LNCaP clone FGC (cell line): ENCODE measurements around the gene GALNS.
A peak's percentile ranks its signal among the peaks of the same experiment; 100 is the strongest.

ENCODE experiments used
- DNase-seq: peaks from one replicate; pipeline ENCODE4 v3.0.0-alpha.2; 2011; ENCODE audit warnings: low read depth
- H3K4me3 ChIP-seq: 2 replicates; pipeline ENCODE4 v1.5.1; 2011; ENCODE audit warnings: mild to moderate bottlenecking, low read depth, low read length, control low read depth
- TF ChIP-seq, protein P1 (sequence below): IDR thresholded peaks from 2 replicates; pipeline ENCODE4 v1.5.1; 2012; ENCODE audit warnings: mild to moderate bottlenecking; ENCODE audit not compliant: control insufficient read depth, insufficient read depth; ENCODE audit errors: extremely low read depth

GALNS gene, protein sequence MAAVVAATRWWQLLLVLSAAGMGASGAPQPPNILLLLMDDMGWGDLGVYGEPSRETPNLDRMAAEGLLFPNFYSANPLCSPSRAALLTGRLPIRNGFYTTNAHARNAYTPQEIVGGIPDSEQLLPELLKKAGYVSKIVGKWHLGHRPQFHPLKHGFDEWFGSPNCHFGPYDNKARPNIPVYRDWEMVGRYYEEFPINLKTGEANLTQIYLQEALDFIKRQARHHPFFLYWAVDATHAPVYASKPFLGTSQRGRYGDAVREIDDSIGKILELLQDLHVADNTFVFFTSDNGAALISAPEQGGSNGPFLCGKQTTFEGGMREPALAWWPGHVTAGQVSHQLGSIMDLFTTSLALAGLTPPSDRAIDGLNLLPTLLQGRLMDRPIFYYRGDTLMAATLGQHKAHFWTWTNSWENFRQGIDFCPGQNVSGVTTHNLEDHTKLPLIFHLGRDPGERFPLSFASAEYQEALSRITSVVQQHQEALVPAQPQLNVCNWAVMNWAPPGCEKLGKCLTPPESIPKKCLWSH

DNA sequence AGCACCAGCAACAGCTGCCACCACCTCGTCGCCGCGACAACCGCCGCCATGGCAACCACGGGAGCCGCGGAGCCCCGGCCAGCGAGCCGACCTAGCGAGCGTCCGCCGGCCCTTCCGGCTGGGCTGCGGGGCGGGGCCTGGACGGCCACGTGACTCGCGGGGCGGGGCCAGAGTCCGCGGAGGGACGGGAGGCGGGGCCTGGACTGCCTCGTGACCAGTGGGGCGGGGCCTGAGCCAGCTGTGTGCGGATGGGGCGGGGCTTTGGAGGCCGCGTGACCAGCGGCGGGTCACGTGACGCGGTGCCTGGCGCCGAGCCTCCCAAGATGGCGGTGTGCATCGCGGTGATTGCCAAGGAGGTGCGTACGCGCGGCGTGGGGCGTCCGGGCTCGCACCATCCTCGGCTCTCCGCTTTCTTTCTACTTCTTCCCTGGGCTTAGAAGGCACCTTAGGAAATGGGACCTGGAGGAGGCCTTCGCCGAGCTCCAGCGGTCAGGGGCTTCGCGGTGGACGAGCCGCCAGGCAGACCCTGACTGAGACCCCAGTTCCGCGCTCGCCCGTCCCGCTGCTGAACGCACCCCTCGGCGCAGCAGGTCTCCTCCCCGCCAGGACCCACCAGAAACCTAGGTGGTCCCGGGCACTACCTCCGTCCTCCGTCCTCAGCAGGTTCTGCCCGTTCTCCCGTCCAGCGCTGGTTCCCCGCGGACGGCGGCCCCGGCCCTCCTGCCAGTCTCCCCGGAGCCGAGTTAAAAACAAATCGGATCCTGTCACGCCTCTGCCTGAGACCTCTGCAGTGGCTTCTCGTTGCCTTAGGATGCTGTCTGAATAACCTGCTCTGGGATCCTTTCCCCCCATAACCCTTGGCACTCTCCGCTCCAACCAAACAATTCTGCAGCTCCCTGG, at the start of gene GALNS, which contains the start of gene TRAPPC2L:
GALNS (minus strand) TSS at position 120 of the 900 bp plus-strand sequence; CDS start at position 50, 70 bp downstream.
TRAPPC2L (plus strand) TSS at position 300 of the 900 bp plus-strand sequence; CDS start at position 324, 24 bp downstream.
- TF ChIP-seq, protein P1, sequence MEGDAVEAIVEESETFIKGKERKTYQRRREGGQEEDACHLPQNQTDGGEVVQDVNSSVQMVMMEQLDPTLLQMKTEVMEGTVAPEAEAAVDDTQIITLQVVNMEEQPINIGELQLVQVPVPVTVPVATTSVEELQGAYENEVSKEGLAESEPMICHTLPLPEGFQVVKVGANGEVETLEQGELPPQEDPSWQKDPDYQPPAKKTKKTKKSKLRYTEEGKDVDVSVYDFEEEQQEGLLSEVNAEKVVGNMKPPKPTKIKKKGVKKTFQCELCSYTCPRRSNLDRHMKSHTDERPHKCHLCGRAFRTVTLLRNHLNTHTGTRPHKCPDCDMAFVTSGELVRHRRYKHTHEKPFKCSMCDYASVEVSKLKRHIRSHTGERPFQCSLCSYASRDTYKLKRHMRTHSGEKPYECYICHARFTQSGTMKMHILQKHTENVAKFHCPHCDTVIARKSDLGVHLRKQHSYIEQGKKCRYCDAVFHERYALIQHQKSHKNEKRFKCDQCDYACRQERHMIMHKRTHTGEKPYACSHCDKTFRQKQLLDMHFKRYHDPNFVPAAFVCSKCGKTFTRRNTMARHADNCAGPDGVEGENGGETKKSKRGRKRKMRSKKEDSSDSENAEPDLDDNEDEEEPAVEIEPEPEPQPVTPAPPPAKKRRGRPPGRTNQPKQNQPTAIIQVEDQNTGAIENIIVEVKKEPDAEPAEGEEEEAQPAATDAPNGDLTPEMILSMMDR: no peak
- DNase-seq: peak; percentile 54
- H3K4me3 ChIP-seq: peak within 1 kb of the TSS; percentile 82

GRCh38 chr16:88906020-88906419, 49.3 kb upstream of the GALNS start:
- no peak overlapping the region for H3K4me3 ChIP-seq
- TF ChIP-seq, protein P1: no peak
- DNase-seq: no peak

DNA sequence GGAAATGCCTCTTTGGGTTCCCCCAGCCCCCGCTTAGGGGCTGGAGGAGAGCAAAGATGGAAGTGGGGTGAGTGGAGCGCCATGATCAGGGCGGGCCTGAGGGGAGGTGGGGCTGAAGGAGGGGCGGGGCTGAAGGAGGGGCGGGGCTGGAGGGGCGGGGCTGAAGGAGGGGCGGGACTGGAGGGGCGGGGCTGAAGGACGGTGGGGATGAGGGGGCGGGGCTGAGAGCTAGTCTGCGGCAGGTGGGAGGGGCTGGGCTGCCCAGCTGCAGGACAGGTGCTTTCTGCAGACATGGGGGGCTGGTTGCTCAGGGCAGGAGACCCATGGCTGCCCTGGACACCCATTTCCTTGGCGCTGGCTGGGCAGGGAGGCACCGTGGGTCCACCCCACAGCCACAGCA, 48.8 kb upstream of the GALNS start:
- no peak overlapping the region for H3K4me3 ChIP-seq
- TF ChIP-seq, protein P1: no peak
- DNase-seq: no peak

GRCh38 chr16:88904676-88905365, 48.1 kb upstream of the GALNS start:
- H3K4me3 ChIP-seq: no peak overlapping the region
- no peak for DNase-seq
- TF ChIP-seq, protein P1: no peak

DNA sequence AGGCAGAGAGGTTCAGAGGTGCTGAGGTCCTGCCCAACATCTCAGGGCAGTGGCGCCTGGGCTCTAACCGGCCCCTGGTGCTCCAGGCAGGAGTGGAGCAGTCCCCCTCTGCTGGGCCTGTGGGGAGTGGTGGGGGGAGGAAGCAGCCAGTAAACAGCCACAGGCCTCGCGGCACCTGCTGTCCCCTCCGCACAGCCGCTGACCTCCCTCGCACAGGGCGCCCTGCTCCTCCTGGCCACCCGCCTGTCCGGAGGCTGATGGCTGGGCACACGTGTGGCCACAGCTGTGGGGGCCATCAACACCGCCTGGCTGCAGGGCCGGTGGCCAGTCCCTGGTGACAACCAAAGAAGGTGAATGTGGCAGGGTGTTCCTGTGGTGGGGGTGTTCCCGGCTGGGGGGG, 46.5 kb upstream of the GALNS start:
- H3K4me3 ChIP-seq: no peak overlapping the region
- DNase-seq: no peak
- TF ChIP-seq, protein P1: no peak

GRCh38 chr16:88902744-88903143, 46.0 kb upstream of the GALNS start:
- no peak overlapping the region for H3K4me3 ChIP-seq
- no peak for DNase-seq
- TF ChIP-seq, protein P1: no peak
